GM12865 (cell line): Measurements from ENCODE around the gene PPP6R1.
"Not testable (repeated sequence)": the region's sequence is repeated elsewhere in the genome, so short reads cannot be mapped to it uniquely, and the experiment has no call there.

ENCODE experiments used
- DNase-seq: peaks from one replicate; pipeline ENCODE4 v3.0.0; 2010; ENCODE audit warnings: low read depth
- H3K4me3 ChIP-seq: 2 replicates; pipeline ENCODE4 v1.5.1; 2011; ENCODE audit warnings: mild to moderate bottlenecking, low read depth, low read length, control low read depth
- TF ChIP-seq, protein P1 (sequence below): IDR thresholded peaks from 2 replicates; pipeline ENCODE4 v1.5.1; 2011; ENCODE audit warnings: low read length, control low read depth, low read depth, inconsistent platforms; ENCODE audit not compliant: insufficient read depth; ENCODE audit errors: missing control alignments

Gene PPP6R1

DNA sequence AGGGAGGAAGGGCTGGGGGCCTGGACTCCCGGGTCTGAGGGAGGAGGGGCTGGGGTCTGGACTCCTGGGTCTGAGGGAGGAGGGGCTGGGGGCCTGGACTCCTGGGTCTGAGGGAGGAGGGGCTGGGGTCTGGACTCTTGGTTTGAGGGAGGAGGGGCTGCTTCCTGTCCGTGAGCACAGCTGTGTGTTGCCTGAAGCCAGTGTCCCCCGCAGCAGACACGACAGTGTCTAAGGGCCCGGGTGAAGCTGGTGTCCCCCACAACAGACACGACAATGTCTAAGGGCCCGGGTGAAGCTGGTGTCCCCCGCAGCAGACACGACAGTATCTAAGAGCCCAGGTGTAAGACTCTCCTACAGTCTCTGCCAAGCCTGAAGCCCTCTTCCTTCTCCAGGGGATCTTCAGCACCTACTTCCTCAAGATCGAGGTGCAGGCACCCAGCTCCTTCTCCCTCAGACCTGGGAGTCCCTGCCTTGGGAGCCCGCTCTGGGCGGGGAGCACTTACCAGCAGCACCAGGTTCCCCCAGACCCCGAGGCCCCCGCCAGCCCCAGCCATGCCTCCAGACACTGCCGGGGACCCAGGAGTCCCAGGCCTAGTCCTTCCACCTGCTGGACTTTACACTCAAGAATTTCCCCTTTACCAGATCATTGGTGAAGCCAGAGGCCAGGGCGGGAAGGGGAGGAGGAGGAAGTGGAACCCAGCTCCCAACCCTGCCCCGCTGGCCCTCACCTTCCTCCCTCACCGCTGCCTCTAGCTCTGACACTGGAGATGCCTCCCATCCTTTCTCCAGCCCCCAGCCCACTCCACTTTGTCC is 49.7 kb downstream of the PPP6R1 start, which contains the start of gene PTPRH:
PTPRH (minus strand) TSS at position 622 of the 813 bp plus-strand sequence; CDS start at position 554, 68 bp downstream.
- no peak for DNase-seq
- TF ChIP-seq, protein P1, sequence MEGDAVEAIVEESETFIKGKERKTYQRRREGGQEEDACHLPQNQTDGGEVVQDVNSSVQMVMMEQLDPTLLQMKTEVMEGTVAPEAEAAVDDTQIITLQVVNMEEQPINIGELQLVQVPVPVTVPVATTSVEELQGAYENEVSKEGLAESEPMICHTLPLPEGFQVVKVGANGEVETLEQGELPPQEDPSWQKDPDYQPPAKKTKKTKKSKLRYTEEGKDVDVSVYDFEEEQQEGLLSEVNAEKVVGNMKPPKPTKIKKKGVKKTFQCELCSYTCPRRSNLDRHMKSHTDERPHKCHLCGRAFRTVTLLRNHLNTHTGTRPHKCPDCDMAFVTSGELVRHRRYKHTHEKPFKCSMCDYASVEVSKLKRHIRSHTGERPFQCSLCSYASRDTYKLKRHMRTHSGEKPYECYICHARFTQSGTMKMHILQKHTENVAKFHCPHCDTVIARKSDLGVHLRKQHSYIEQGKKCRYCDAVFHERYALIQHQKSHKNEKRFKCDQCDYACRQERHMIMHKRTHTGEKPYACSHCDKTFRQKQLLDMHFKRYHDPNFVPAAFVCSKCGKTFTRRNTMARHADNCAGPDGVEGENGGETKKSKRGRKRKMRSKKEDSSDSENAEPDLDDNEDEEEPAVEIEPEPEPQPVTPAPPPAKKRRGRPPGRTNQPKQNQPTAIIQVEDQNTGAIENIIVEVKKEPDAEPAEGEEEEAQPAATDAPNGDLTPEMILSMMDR, result no peak
- H3K4me3 ChIP-seq, result no peak within 1 kb of the TSS

DNA sequence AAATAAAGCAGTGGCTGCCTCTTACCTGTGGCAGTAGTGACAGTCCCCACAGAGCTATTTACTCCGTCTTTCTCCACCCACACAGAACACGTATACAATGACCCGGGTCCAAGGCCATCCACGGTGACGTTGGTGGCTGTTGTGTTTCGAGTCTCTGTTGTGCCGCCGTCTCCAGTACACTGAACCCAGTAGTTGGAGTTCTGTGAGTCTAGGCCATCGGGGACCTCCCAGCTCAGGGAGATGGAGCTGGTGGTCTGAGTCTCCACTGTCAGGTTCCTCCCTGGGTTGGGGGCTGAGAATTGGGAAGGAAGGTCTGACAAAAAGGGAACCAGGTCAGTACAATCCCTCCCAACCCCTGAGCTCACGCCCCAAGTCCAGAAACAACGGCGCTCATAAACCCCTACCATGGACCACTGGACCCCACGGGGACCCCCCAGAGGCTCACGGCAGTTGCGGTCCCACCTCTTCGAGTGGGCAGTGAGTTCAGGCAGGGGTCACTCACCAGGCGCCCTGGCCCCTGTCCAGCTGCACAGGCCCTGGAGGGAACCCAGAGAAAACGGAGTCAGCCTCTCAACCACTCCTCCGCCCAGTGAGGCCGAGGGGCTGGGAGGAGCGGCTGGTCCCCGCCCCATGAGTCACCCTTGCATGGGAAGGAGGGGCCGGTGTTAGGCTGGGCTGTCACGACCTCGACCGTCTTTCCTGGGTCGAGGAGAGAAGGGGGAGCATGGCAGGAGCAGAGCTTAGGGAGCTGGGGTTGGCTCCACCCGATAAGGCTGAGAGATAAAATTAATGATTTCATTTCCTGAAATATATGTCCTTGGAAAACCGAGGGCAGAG is 51.9 kb downstream of the PPP6R1 start:
- no peak for DNase-seq
- H3K4me3 ChIP-seq, result no peak overlapping the region
- TF ChIP-seq, protein P1, result no peak

DNA sequence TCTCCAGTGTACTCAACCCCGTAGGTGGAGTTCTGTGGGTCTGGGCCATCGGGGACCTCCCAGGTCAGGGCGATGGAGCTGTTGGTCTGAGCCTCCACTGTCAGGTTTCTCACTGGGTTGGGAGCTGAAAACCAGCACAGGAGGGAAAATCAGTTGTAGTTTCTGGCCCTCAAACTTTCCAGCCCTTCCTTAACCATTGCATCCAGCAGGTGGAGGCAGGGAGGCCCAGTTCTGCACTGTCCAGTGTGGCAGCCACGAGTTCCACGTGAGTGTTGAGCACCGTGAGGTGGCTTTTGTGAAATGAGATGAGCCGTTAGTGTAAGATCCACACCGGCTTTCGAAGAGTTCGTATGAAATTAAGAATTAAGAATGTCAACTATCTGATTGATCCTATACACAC is 56.6 kb downstream of the PPP6R1 start:
- TF ChIP-seq, protein P1, result peak; percentile 6
- not testable (repeated sequence) for DNase-seq, H3K4me3 ChIP-seq

DNA sequence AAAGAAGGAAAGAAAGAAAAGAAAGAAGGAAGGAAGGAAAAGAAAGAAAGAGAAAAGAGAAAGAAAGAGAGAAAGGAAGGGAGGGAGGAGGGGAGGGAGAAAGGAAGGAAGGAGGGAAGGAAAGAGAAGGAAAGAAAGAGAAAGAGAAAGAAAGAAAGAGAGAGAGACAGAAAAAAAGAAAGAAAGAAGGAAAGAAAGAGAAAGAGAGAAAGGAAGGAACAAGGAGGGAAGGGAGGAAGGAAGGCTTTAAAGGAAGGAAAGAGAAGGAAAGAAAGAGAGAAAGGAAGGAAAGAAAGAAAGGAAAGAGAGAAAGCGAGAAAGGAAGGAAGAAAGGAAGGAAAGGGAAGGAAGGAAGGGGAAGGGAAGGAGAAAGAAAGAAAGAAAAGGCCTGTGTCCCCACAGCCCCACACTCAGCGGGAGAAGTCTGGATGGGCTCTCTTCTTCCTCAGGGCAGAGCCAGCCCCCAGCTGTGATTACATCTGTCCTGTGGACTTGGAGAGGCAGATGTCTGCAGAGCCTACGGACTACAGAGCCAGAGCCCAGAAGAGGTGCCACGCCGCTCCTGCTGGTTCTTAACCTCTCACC is 59.1 kb downstream of the PPP6R1 start:
- H3K4me3 ChIP-seq, result no peak overlapping the region
- DNase-seq, result no peak
- TF ChIP-seq, protein P1, result no peak

DNA sequence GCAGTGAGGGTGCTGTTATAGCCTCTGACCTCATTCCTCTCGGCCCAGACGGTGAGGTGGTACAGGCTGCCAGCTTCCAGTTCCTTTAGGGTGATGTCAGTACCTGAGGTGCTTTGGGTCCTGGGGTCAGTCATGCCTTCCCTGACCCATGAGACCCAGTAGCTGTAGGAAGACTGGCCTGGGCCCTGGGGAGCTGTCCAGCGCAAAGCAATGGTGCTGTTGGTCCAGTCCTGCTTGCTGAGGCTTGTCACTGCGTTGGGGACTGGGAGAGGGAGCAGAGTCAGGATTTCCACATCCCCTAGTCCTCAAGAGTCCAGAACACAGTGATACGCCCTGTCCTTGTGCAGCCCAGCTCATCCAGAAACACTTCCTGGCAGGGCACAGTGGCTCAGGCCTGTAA is 60.2 kb downstream of the PPP6R1 start:
- no peak overlapping the region for H3K4me3 ChIP-seq
- TF ChIP-seq, protein P1, result no peak
- DNase-seq, result no peak

DNA sequence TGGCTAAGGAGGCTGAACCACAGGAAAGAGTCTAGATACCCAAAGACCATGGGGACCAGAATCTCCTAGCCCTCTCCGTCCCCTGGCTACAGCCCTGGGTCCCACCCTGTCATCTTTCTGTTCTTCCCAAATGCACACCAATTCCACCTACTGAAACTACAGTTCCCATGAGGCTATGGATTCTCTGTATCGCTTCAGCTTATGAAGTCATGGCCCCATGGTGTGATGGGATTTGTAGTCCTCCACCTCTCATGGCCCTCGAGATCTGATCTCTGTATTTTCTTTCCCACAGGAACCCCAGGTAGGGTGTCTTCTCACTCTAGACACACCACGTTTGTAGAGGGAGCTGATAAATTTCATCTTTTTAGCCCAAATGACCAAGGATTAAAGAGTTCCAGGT is 61.3 kb downstream of the PPP6R1 start:
- H3K4me3 ChIP-seq, result no peak overlapping the region
- TF ChIP-seq, protein P1, result no peak
- peak; percentile 42 for DNase-seq
